ENCODE results near the gene SELENOM.

DNA sequence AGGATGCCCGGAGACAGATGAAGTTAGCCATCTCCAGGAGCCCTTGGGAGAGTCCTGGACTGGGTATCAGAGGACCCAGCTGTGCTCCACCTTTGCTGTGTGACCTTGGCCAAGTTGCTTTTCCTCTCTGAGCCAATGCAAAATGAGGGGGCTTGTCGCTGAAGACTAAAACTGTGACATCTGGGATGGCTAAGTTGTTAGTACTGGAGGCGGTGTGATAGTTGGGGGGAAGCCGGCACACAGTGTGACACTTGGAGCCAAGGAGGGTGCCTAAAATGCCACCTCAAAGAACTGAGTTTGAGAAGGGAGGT, 15.9 kb upstream of the SELENOM start:
- TF ChIP-seq POLR2A (IDR thresholded peaks at IDR 0.05; ENCODE audit: low read length) (no peak), GATA1 (IDR thresholded peaks at IDR 0.05; ENCODE audit: low read depth, low read length) (no peak)

Measured in erythroblast (primary cell).